Activated CD4-positive, CD25-positive, alpha-beta regulatory T cell (primary cell): ENCODE measurements around the gene COMMD4.
"Not testable (repeated sequence)": the region's sequence is repeated elsewhere in the genome, so short reads cannot be mapped to it uniquely, and the experiment has no call there.

Source experiments
- DNase-seq, 4 experiments: peaks; one replicate each; lab custom pipeline; 2025; lab: John Stamatoyannopoulos, UW

Gene COMMD4

DNA sequence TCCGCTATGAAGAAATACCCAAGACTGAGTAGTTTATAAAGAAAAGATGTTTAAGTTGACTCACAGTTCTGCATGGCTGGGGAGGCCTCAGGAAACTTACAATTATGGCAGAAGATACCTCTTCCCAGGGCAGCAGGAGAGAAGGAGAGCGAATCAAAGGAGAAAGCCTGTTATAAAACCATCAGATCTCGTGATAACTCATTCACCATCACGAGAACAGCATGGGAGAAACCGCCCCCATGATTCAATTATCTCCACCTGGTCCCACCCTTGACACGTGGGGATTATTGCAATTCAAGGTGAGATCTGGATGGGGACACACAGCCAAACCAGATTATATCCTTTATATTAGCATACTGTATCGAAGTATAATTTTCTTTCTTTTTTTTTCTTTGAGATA, 3.8 kb upstream of the COMMD4 start:
- DNase-seq: not testable (repeated sequence)

DNA sequence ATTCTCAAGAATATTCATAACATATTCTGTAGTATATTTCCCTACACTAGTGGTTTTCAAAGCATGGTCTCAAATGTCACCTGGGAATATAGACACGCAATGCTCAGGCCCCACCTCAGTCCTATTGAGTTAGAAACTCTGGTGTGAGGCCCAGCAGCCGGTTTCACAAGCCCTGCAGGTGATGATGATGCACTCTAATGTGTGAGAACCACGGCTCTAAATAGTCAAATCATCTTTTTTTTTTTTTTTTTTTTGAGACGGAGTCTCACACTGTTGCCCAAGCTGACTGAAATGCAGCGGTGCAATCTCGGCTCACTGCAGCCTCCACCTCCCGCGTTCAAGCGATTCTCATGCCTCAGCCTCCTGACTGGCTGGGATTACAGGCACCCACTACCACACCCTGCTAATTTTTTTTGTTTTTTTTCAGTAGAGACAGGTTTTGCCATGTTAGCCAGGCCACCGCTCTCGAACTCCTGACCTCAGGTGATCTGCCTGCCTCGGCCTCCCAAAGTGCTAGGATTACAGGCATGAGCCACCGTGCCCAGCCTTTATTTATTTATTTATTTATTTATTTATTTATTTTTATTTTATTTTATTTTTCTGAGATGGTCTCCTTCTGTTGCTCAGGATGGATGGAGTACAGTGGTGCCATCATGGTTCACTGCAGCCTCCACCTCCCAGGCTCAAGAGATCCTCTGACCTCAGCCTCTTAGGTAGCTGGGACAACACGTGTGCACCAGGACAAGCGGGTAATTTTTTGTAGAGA, 2.0 kb upstream of the COMMD4 start:
- not testable (repeated sequence) for DNase-seq

DNA sequence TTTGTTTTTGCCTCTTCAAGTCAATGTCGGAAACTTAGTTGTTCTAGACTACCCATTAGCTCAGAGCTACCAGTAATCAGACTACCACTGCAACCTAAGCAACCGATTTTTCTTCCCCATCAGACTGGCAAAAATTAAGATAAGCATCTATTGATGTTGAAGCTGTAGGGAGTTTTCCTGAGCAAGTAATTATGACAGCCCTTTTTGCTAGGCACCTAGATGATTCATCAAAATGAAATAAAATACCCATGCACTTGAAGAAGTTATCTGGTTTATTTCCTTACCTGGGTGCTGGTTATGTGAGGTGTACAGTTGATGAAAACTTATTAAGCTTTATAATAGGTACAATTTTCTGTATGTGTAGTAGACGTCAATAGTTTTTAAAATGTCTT, 554 bp upstream of the COMMD4 start:
- DNase-seq: no peak

DNA sequence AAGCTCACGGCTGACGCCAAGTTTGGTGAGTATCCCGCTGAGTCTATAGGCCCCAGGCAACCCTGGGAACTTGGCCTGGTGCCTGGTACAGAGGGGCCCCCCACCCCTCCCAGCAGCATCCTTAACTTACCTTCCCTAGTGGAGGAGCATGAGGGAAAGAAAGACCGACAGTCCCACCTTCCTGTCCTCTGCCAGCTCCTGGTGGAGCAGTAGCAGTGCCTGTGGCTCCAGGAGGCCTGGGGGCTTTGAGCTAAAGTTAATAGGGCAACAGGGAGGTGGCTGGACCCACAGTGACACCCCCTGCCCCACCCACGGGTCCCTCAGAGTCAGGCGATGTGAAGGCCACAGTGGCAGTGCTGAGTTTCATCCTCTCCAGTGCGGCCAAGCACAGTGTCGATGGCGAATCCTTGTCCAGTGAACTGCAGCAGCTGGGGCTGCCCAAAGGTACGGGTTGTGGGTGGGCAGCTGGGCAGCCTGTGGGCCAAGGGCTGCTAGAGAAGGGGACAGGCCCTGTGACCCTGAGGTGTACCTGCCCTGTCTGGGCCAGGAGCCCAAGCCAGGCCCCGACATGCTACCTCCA, 2.9 kb downstream of the COMMD4 start:
- no peak for DNase-seq

DNA sequence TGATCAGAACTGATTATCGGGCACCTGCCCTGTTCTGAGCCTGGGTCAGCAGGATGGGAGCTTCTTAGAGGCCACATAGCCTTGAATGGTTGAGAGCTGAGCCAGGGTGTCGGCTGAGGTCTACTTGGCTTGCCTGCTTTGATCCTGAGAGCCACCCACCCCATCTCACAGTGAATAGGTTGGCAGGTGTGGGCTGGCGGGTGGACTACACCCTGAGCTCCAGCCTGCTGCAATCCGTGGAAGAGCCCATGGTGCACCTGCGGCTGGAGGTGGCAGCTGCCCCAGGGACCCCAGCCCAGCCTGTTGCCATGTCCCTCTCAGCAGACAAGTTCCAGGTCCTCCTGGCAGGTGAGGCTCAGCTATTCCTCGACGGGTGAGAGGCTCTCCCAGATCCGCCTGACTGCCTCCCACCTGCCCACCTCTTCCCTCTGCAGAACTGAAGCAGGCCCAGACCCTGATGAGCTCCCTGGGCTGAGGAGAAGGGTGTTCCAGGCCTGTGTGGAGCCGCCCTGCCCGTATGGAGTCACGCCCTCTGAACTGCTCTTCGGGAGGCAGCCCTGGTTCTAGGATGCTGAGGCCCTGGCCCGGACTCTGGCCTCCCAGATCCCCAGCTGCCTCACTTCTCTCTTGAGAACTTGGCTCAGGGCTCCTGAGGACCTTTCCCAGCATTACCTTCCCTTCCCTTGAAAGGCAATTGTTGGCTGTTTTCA, 3.8 kb downstream of the COMMD4 start:
- no peak for DNase-seq

DNA sequence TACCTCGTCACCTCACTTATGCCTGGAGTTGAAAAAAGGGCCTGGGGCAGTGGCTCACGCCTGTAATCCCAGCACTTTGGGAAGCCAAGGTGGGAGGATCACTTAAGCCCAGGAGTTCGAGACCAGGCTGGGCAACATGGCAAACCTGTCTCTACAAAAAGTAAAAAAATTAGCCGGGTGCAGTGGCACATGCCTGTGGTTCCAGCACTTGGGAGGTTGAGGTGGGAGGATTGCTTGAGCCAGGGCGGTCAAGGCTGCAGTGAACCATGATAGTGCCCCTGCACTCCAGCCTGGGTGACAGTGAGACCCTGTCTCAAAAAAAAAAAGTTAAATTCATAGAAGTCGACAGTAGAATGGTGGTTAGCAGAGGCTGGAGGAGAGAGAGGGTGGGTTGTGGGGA, 6.4 kb downstream of the COMMD4 start:
- DNase-seq: no peak

DNA sequence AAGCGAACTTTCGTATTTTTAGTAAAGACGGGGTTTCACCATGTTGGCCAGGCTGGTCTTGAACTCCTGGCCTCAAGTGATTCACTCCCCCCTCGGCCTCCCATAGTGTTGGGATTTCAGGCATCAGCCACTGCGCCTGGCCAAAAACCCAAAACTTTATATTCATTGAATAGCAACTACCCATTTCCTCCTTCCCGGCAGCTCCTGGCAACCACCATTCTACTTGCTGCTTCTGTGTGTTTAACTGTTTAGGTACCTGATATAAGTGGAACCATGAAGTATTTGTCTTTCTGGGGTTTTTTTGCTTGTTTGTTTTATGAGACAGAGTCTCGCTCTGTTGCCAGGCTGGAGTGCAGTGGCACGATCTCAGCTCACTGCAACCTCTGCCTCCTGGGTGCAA, 8.1 kb downstream of the COMMD4 start:
- DNase-seq: not testable (repeated sequence)

DNA sequence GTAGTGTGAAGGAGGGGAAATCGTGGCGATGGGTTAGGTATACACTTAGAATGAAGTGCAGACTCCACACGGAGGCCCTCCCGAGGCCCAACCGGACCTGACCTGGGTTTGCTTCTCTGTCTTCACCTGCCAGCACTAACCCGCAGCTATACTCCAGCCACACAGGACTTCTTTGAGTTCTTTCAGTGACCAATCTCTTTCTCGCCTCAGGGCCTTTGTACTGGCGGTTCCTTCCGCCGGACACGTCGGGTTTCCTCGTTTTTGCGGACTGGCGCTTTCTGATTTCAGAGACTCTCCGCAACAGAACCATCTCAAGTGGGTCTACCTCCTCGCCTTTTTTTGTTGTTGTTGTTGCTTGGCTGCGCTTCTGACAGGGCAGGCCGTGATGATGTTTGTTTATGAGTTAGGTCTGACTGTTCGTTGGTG, 10.9 kb downstream of the COMMD4 start, which contains the start of gene NEIL1:
NEIL1 (plus strand) TSS at position 244 of the 426 bp plus-strand sequence. CDS start 1,867 bp downstream, outside the sequence.
- DNase-seq: no peak

DNA sequence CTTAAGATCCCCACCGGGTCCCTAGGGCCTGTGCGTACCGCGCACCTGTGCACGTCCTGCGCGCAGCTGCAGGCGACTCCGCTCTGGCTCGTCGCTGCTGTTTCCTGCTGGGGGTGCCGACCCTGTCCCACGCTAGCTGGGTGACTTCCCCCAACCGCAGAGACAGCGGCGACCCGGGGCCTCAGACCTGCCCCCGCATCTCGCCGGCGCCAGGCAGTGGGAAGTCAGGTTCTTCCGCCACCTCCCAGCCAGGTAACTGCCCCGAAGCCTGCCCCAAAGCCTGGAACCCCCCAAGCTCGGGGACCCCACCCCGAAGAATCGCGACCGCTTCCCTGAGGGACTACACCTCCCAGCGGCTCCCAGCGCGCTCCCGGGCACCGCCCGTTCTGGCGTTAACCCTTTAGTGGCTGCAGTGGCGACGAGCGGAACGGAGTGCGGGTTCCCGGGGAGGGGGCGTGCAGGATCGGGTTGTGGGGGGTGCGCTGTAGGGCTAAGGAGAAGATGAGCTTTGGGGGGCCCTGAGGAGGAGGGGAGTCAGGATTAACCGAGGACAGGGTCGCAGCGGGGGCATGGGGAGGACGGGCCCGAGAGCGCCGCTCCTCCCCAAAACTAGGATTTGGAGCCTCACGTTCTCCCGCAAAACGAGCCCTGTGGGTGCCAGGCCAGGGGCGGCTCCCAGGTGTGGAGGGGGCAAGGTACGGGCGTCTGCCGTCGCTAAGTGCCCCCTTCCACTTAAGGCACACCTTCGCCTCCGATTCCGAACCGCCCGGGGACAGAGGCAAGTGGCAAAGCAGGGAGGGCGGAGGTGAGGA, 11.6 kb downstream of the COMMD4 start:
- DNase-seq: peak in 3 of 4 experiments; percentile 23 to 56 (median 47)

DNA sequence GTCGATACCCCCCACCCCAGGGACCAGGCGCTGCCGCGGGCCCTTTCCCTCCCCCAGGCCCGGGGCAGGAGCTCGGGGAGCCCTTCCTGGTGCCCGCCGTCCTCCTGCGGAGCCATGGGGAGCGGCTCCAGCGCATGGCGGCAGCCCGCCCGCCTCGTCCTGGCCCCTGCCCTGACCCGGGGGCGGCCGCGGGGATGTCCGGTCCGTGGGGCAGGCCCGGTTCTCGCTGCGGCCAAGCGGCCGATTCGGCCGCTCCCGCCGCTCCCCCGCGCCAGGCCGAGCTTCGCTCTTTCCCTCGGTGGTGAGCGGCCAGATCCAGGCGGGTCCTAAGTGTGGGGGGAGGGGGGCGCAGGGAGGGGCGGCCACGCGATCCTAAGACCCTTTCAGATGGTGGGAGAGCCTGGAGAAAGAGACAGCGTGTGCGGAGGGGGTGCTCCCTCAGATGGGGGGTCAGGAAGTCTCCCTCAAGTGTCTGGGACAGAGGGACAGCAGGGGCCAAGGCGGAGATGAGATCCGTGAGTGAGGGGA, 12.2 kb downstream of the COMMD4 start:
- no peak for DNase-seq

DNA sequence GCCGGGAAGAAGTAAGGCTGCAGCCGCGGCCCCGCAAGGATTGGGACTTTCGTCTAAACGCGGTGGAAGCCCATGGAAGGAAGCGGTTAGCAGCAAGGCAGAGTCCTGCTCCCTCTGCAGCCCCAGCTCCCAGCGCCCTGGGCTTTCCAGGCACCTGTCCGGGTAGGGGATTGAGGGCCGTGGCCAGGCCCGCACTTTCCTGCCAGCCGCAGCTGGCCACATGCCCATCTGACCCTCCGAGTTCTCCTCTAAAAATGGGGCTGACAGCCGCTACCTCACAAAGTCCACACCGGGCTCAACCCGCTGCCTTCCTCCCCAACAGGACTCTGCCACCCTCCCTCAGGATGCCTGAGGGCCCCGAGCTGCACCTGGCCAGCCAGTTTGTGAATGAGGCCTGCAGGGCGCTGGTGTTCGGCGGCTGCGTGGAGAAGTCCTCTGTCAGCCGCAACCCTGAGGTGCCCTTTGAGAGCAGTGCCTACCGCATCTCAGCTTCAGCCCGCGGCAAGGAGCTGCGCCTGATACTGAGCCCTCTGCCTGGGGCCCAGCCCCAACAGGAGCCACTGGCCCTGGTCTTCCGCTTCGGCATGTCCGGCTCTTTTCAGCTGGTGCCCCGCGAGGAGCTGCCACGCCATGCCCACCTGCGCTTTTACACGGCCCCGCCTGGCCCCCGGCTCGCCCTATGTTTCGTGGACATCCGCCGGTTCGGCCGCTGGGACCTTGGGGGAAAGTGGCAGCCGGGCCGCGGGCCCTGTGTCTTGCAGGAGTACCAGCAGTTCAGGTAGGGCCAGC, 12.9 kb downstream of the COMMD4 start:
- no peak for DNase-seq

DNA sequence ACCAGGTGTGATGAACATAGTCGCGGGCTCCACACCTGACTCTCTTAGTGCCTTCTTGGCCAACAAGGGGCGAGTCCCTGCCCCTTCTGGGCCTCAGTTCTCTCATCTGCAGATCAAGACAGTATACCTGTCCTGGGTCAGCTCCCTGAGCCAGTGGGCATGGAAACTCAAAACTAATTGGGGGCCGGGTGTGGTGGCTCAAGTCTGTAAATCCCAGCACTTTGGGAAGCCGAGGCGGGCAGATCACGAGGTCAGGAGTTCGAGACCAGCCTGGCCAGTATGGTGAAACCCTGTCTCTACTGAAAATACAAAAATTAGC, 13.4 kb downstream of the COMMD4 start:
- DNase-seq: not testable (repeated sequence)

DNA sequence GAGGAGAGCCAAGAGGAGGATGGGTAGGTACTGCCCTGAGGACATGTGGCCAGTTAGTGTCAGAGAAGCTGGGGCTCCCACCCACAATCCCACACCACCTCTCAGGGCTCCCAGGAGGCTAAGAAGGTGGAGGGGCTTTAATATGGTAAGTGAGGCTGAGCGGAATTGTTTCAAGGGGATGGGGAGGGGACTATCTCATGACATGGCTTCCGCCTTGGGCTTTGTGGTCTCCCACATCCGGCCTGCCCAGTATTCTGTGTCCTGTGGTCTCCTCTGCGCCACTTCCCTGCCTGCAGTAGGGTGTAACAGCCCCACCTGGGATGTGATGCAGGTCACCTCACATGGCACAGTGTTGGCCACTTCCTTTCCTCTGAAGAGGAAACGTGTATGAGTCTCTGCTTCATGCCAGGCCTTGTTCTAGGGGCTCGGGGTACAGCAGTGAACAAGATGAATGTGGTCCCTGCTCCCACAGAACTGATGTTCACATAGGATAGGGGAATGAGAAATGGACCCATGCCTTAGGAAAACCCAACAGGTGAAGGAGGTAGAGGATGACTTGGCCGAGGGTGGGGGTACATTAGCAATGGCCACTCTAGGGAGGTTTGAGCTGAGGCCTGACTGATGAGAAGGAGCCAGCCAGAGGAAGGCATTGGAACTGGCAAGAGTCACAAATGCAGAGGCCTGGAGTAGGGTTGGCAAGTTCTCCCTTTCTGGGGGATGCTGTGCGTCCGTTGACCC, 14.2 kb downstream of the COMMD4 start:
- peak; percentile 12 to 71 (median 47) for DNase-seq

DNA sequence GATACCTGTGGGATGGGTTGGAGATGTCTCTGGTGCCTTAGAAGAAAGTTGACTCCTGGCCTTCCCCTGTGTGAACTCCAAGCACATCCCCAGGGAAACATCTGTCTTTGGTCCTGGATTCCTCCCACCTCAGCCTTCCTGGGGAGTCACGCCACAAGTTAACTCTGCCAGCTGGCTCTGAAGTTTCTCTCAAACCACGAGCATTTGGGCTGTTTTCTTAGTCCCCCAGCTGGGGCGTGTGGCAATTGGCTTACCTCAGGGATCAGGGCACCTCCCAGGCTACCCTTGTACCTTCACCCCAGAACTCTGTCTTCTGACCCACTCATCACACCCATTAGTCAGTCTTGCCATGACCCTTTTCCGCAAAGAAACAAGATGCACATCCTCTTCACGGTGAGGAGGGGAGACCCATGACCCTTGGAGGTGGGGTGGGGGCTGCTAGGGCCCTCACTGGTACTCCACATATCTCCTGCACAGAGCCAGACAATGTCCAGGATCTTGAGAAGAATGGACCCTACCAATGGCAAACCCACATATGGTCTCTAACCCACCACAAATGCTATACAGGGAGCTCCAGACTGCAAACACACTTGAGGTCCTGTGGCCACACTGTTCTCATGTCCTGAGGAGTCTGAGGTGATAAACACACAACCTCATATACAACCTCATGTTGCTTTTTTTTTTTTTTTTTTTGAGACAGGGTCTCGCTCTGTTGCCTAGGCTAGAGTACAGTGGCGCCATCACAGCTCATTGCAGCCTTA, 14.9 kb downstream of the COMMD4 start:
- DNase-seq: no peak

DNA sequence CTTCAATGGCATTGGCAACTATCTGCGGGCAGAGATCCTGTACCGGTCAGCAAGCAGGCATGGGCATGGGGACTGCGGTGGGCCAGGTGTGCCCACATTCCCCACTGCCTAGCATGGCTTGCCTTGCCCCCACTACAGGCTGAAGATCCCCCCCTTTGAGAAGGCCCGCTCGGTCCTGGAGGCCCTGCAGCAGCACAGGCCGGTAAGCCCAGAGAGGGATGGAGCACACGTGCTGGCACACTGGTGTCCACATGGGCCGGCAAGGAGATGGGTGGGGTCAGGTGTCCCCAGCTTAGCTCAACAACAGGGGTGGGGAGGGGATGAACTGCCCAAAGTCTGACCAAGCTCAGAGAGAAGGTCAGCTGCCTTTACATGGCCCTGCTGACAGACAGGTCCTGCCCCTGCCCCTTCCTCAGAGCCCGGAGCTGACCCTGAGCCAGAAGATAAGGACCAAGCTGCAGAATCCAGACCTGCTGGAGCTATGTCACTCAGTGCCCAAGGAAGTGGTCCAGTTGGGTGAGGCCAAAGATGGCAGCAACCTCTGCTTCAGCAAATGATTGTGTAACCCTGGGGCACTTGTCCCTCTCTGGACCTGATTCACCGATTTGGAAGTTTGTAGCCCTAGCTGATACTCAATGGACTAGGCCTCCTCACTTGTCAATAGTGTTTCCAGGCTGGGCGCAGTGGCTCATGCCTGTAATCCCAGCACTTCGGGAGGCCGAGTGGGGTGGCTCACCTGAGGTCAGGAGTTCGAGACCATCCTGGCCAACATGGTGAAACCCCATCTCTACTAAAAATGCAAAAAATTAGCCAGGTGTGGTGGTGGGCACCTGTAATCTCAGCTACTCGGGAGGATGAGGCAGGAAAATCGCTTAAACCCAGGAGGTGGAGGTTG, 16.6 kb downstream of the COMMD4 start:
- DNase-seq: no peak

DNA sequence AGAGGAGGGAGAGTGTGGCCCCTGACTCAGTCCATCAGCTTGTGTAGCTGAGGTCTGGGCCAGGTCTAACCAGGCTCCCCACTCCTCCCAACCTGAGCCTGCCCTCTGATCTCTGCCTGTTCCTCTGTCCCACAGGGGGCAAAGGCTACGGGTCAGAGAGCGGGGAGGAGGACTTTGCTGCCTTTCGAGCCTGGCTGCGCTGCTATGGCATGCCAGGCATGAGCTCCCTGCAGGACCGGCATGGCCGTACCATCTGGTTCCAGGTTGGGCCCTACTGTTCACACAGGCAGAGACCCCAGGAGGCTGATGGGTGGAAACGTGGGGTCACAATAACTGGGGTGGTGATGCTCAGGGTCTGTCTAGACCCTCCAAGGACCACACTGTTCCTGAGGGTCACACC, 17.7 kb downstream of the COMMD4 start:
- DNase-seq: no peak

DNA sequence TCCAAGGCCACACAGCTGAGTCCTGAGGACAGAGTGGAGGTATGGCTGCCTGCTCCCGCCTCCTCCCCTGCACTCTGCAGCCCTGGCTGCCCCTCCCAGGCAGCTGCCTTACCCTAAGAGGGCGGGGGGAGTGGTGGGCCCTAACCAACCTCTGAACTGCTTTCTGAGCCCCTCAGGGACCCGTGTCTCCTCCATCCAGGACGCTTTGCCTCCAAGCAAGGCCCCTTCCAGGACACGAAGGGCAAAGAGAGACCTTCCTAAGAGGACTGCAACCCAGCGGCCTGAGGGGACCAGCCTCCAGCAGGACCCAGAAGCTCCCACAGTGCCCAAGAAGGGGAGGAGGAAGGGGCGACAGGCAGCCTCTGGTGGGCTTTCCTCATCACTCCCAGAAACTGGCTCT, 18.6 kb downstream of the COMMD4 start:
- DNase-seq: no peak

DNA sequence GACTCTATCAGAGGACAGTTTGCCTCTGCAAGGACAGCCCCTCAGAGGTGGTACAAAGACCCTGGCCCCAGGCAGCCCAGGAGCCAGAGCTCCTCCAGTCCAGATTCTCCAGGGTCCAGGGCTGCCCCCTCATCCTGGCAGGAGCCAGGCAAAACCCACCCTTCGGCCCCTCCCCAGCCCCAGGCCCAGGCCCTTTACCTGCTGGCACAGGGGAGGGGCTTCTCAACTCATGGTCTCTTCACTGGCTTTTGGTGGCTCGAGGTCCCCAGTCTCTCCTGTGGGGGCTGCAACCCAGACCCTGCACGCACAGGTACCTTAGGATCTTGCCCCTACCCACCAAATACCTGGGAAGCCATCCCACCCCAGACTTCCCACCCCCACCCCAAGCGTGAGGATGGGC, 19.5 kb downstream of the COMMD4 start:
- no peak for DNase-seq

DNA sequence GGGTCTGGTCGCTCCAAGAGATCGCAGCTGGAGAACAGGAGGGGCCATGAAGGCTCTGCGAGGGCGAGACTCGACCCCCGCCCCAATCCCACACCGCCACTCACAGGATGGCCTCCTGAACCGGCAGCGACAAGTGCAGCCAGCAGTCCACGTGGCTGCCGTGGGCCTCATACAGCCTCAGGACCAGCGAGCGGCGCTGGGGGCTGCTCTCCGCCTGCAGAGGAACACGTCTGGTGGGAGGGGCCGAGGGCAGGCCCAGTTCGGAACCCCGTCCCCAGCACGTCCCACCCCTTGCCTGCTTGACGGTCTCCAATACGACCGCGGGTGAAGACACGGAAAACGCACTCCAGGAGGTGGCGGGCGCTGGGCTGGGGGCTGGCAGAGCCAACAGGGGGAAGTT, 20.1 kb downstream of the COMMD4 start:
- DNase-seq: no peak
